NT2/D1 (cell line): ENCODE data around the gene DEPDC1B.

ENCODE experiments used
- YY1 ChIP-seq: IDR thresholded peaks from 2 replicates; pipeline ENCODE4 v1.6.1; 2011; ENCODE audit not compliant: insufficient read length, insufficient read depth
- ZNF274 ChIP-seq: IDR thresholded peaks from 2 replicates; pipeline ENCODE4 v1.6.1; 2011; ENCODE audit warnings: mild to moderate bottlenecking, low read depth, low read length

GRCh38 chr5:60685028-60685427 lies 14.9 kb downstream of the DEPDC1B start:
- TF ChIP-seq YY1 (no peak), ZNF274 (no peak)
